ENCODE measurements around the gene GALNT11.

GRCh38 chr7:152072421-152072820 is 46.9 kb downstream of the GALNT11 start:
- TF ChIP-seq POLR2A (IDR thresholded peaks at IDR 0.05) (no peak), CTCF (IDR thresholded peaks at IDR 0.05) (no peak)
